Mesendoderm (in vitro differentiated cells): Measurements from ENCODE around the gene MRPL37.
A peak's percentile ranks its signal among the peaks of the same experiment; 100 is the strongest.

ENCODE experiments used
- DNase-seq: peaks from one replicate; pipeline ENCODE4 v3.0.0; 2013
- H2AK5ac ChIP-seq: 2 replicates; pipeline ENCODE4 v1.6.1; 2013; ENCODE audit warnings: low read length, inconsistent platforms
- H2BK120ac ChIP-seq: 2 replicates; pipeline ENCODE4 v1.6.1; 2013; ENCODE audit warnings: low read depth, mild to moderate bottlenecking, low read length, moderate library complexity, mixed read lengths
- H2BK15ac ChIP-seq: replicated peaks from 2 replicates; pipeline ENCODE4 v1.6.1; 2013; ENCODE audit warnings: low read depth, mild to moderate bottlenecking, moderate library complexity
- H2BK5ac ChIP-seq: 2 replicates; pipeline ENCODE4 v1.6.1; 2013; ENCODE audit warnings: low read length, inconsistent platforms
- H3K18ac ChIP-seq: 2 replicates; pipeline ENCODE4 v1.6.1; 2013; ENCODE audit warnings: mild to moderate bottlenecking, low read length, mixed read lengths
- H3K23ac ChIP-seq: one replicate; pipeline ENCODE4 v1.6.1; 2013; ENCODE audit warnings: low read length
- H3K27ac ChIP-seq: 2 replicates; pipeline ENCODE4 v1.5.1; 2013; ENCODE audit warnings: low read depth, mild to moderate bottlenecking, inconsistent platforms, low read length, moderate library complexity
- H3K27me3 ChIP-seq: 2 replicates; pipeline ENCODE4 v1.6.1; 2013; ENCODE audit warnings: low read length, control low read depth, mild to moderate bottlenecking, inconsistent platforms; ENCODE audit not compliant: insufficient read depth, poor library complexity
- H3K36me3 ChIP-seq: 2 replicates; pipeline ENCODE4 v1.6.1; 2013; ENCODE audit warnings: low read length, inconsistent platforms; ENCODE audit not compliant: control insufficient read depth, insufficient read depth
- H3K4ac ChIP-seq: one replicate; pipeline ENCODE4 v1.6.1; 2013; ENCODE audit warnings: low read depth, mild to moderate bottlenecking, low read length, moderate library complexity
- H3K4me1 ChIP-seq: 2 replicates; pipeline ENCODE4 v1.6.1; 2013; ENCODE audit warnings: low read depth, low read length, inconsistent platforms; ENCODE audit not compliant: control insufficient read depth
- H3K4me2 ChIP-seq: 2 replicates; pipeline ENCODE4 v1.6.1; 2013; ENCODE audit warnings: low read length
- H3K4me3 ChIP-seq: 2 replicates; pipeline ENCODE4 v1.5.1; 2013; ENCODE audit warnings: mild to moderate bottlenecking, low read length
- H3K56ac ChIP-seq: one replicate; pipeline ENCODE4 v1.6.1; 2013; ENCODE audit warnings: low read length
- H3K79me1 ChIP-seq: 2 replicates; pipeline ENCODE4 v1.6.1; 2013; ENCODE audit warnings: low read length, inconsistent platforms
- H3K79me2 ChIP-seq: 2 replicates; pipeline ENCODE4 v1.6.1; 2013; ENCODE audit warnings: mild to moderate bottlenecking, low read length; ENCODE audit not compliant: control insufficient read depth, insufficient read depth
- H3K9ac ChIP-seq: 2 replicates; pipeline ENCODE4 v1.6.1; 2013; ENCODE audit warnings: low read length, inconsistent platforms
- H4K5ac ChIP-seq: one replicate; pipeline ENCODE4 v1.6.1; 2013; ENCODE audit warnings: low read length
- H4K8ac ChIP-seq: one replicate; pipeline ENCODE4 v1.6.1; 2013; ENCODE audit warnings: low read depth, mild to moderate bottlenecking, control low read depth, low read length, moderate library complexity
- WGBS: extraction: QIAGEN DNeasy Blood & Tissue Kit; methylation state at CpG from one replicate; pipeline ENCODE4 v1.1.7; 2013; ENCODE audit warnings: low lambda C conversion rate, missing lambda C conversion rate; ENCODE audit not compliant: insufficient coverage; ENCODE audit errors: extremely low coverage; 5-methylcytosine and 5-hydroxymethylcytosine counted together

MRPL37 gene

DNA sequence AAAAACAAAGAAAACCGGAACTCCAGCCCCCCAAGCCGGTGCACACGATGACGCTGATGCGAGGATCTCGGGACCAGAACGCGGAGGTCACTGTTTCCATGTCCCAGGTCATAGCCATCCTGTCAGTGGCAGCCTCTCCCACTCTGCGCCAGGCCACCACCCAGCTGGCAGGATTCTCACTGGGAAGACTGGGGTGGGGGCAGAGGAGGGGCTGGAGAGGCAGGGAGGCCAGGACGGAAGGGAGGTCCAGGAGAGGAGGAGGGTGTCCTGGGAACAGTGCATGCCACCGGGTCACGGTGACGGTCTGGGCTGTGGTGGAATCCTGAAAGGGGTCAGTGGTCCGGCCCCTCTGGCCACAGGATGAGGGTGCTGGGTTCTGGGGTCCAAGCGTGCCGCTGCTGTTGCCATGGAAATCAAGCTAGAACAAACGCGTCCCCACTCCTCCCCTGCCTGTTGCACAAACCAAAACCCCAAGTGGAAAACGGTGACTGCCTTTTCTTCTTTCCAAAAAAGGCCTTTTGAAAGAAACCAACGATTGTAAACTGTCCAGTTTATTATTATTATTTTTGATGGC is 26.1 kb downstream of the MRPL37 start:
- Histone ChIP-seq H3K9ac (no peak overlapping the region), H3K23ac (no peak overlapping the region), H3K79me1 (no peaks in the 10 kb centered on the region), H3K27me3 (no peaks in the 10 kb centered on the region), H3K79me2 (no peaks in the 10 kb centered on the region), H3K4me3 (no peak overlapping the region), H2AK5ac (no peak overlapping the region), H3K56ac (no peak overlapping the region), H4K5ac (no peak overlapping the region), H3K18ac (no peak overlapping the region), H3K4ac (no peak overlapping the region), H2BK120ac (no peak overlapping the region), H2BK5ac (no peak overlapping the region), H4K8ac (no peak overlapping the region), H3K4me1 (no peaks in the 10 kb centered on the region), H3K36me3 (peaks cover 4% of the 10 kb centered on the region), H3K4me2 (no peak overlapping the region), H2BK15ac (no peak overlapping the region), H3K27ac (no peak overlapping the region)
- WGBS, result no CpG with 5 or more reads among the region's 20 CpGs
- DNase-seq, result no peak

DNA sequence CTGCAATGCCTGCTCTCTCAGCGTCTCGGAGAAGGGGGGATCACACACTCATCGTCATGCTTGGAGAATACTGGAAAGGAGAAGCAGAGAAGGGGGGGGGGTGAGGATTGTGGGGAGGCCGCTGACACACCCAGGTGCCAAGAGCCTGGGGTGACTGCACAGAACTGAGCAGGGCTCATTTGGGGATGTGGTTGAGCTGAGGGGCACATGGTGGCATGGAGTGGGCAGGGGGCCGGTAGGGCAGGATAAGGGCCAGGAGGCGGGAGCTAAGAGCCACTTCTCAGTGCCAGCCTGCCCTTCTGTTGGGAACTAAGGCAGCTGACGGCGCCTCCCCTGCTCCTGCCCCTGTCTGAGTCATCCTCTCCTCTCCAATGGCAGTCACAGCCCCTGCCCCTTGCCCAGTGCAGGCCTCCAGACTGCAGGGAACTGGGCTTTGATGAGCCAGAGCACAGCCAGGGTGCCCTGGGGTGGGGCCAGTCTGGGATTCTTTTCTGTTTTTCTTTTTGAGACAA is 27.2 kb downstream of the MRPL37 start:
- Histone ChIP-seq H3K79me1 (no peaks in the 10 kb centered on the region), H3K36me3 (peaks cover 5% of the 10 kb centered on the region), H2AK5ac (no peak overlapping the region), H2BK120ac (no peak overlapping the region), H3K4me3 (no peak overlapping the region), H4K8ac (no peak overlapping the region), H3K4ac (no peak overlapping the region), H3K23ac (no peak overlapping the region), H2BK5ac (no peak overlapping the region), H3K4me1 (no peaks in the 10 kb centered on the region), H3K27ac (no peak overlapping the region), H3K27me3 (no peaks in the 10 kb centered on the region), H4K5ac (no peak overlapping the region), H3K9ac (no peak overlapping the region), H2BK15ac (no peak overlapping the region), H3K56ac (no peak overlapping the region), H3K18ac (no peak overlapping the region), H3K79me2 (no peaks in the 10 kb centered on the region), H3K4me2 (no peak overlapping the region)
- WGBS, result no CpG with 5 or more reads among the region's 8 CpGs
- no peak for DNase-seq

DNA sequence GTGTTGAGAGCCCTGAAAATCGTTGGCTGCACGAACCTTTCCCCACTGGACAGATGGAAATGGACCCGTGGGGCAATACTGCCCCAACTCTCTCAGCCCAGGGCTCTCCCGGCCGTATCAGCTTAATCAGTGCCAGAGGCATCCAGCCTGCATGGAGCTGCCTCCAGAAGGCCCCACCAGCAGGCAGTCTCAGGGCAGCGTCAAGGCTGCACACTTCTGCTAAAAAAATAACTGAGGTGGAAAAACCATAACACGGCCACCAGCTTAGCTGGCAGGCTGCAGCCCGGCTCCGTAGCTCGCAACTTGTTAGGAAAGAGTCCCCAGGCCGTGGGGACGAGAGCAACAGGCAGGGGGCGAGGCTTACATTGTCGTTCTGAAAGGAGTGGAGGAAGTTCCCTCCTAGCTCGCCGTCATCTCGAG is 27.9 kb downstream of the MRPL37 start:
- WGBS, result no CpG with 5 or more reads among the region's 17 CpGs
- Histone ChIP-seq H3K23ac (no peak overlapping the region), H3K79me2 (no peaks in the 10 kb centered on the region), H2BK120ac (no peak overlapping the region), H3K56ac (no peak overlapping the region), H3K4me1 (no peaks in the 10 kb centered on the region), H3K4me3 (no peak overlapping the region), H3K4ac (no peak overlapping the region), H3K18ac (no peak overlapping the region), H3K9ac (no peak overlapping the region), H2BK15ac (no peak overlapping the region), H3K4me2 (no peak overlapping the region), H3K27ac (no peak overlapping the region), H3K79me1 (no peaks in the 10 kb centered on the region), H4K5ac (no peak overlapping the region), H3K36me3 (peaks cover 5% of the 10 kb centered on the region), H4K8ac (no peak overlapping the region), H2AK5ac (no peak overlapping the region), H3K27me3 (no peaks in the 10 kb centered on the region), H2BK5ac (no peak overlapping the region)
- DNase-seq, result no peak

DNA sequence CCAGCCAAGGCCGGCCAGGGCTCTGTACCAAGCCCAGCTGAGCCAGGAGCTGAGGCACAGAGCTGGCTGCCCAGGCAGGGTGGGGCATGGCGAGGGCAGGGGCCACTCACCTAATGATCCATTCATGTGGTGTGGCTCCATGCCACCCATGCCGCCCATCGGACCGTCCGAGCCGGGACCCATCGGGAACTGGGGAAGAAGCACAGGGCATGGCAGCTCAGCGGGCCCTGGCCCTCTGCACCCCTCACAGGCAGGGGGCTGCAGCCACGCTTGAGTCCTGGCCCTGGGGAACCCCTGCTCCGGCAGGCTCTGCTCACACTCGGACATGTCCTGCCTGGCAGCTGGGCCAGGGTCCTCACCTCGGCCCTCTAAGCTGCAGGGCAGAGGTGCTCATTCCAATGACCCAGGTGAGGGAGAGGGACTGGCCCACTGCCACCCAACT is 28.7 kb downstream of the MRPL37 start:
- Histone ChIP-seq H2BK5ac (no peak overlapping the region), H3K4ac (no peak overlapping the region), H3K79me1 (no peaks in the 10 kb centered on the region), H2BK15ac (no peak overlapping the region), H4K8ac (no peak overlapping the region), H3K27ac (no peak overlapping the region), H3K4me2 (no peak overlapping the region), H2AK5ac (no peak overlapping the region), H4K5ac (no peak overlapping the region), H3K56ac (no peak overlapping the region), H3K23ac (no peak overlapping the region), H3K9ac (no peak overlapping the region), H3K79me2 (no peaks in the 10 kb centered on the region), H3K4me1 (no peaks in the 10 kb centered on the region), H3K4me3 (no peak overlapping the region), H3K27me3 (no peaks in the 10 kb centered on the region), H2BK120ac (no peak overlapping the region), H3K18ac (no peak overlapping the region), H3K36me3 (peaks cover 5% of the 10 kb centered on the region)
- no CpG with 5 or more reads among the region's 13 CpGs for WGBS
- no peak for DNase-seq

DNA sequence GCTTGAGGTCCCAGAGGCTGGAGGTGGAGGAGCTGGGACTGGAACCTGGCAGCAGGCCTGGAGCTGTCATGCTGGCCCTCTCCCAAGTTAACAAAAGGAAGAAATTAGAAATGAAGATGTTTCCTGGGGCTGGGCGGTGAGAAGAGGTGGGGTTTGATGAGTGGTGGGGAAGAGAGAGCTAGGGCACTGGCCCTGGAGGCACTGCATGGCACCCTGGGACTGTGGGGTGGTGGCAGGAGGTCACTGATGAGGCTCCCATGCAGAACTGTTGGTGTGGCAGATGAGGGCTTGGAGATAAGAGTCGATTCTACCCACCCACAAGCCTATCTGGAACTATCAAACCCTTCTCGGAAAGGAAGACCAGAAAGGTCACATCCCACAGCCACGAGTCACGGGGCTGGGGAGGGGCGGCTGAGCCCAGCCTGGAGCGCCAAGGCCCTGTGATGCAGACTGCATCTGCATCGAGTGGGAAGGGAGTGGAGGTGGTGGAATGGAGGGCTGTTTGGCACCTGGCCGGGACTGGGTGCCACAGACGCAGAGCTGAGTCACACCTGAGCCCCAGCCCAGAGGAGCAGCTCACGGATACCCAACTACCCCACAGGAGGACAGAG is 29.4 kb downstream of the MRPL37 start:
- H3K79me1 ChIP-seq, result no peaks in the 10 kb centered on the region
- WGBS, result no CpG with 5 or more reads among the region's 11 CpGs

More for the DNA sequence above, 29.4 kb downstream of the MRPL37 start:
- no peak overlapping the region for H4K5ac ChIP-seq
- H3K4me3 ChIP-seq, result no peak overlapping the region
- H2BK120ac ChIP-seq, result no peak overlapping the region
- H3K27me3 ChIP-seq, result no peaks in the 10 kb centered on the region
- no peak overlapping the region for H3K27ac ChIP-seq
- no peak overlapping the region for H2AK5ac ChIP-seq
- no peaks in the 10 kb centered on the region for H3K79me2 ChIP-seq
- no peak overlapping the region for H3K23ac ChIP-seq
- H2BK5ac ChIP-seq, result no peak overlapping the region
- peaks cover 5% of the 10 kb centered on the region for H3K36me3 ChIP-seq
- no peak overlapping the region for H3K18ac ChIP-seq
- no peak overlapping the region for H2BK15ac ChIP-seq
- H4K8ac ChIP-seq, result no peak overlapping the region
- H3K56ac ChIP-seq, result no peak overlapping the region
- H3K4me2 ChIP-seq, result no peak overlapping the region
- H3K4me1 ChIP-seq, result no peaks in the 10 kb centered on the region
- no peak overlapping the region for H3K4ac ChIP-seq
- no peak overlapping the region for H3K9ac ChIP-seq
- peak; percentile 80 for DNase-seq
